Right lung (tissue), 5 donors: ENCODE data around the gene COL4A2. TPM values are rescaled to one million over a fixed set of nuclear protein-coding genes. Genes with fewer than 3 reads are reported as not detected.

ENCODE experiments used
- DNase-seq, 2 donors: peaks; one replicate each; pipeline ENCODE4 v3.0.0-alpha.2; 2013
- polyA plus RNA-seq, 5 donors: library from polyadenylated mRNA; unstranded; fragments of 120-200 nt; gene quantifications; one replicate each; pipeline versions ENCODE4 v1.2.1 to v1.2.3, GENCODE V29; 2013; ENCODE audit warnings: inconsistent platforms in 1 of 5, low replicate concordance in 1 of 5; ENCODE audit not compliant: insufficient read length in 5 of 5, insufficient read depth in 1 of 5

The COL4A2 gene
- polyA plus RNA-seq, 5 donors = 251 to 483 (median 304) TPM

DNA sequence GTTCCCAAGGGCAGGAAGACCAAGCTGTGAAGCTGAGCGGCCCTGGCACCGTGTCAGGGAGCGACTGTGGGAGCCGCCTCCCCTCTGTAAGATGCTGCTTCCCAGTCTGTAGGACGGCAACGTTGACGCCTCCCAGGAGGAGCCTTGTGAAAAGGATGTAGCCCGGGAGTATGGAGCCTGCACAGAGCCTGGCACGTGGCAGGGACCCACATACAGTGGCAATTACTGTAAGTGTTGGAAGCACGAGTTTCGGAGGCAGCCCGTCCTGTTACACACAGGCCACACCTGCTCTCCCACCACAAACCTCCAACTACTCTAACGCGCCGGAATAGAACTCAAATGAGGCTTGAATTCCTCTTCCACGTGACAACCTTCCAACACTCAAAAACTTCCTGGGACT is 247.9 kb downstream of the COL4A2 start:
- DNase-seq = no peak

DNA sequence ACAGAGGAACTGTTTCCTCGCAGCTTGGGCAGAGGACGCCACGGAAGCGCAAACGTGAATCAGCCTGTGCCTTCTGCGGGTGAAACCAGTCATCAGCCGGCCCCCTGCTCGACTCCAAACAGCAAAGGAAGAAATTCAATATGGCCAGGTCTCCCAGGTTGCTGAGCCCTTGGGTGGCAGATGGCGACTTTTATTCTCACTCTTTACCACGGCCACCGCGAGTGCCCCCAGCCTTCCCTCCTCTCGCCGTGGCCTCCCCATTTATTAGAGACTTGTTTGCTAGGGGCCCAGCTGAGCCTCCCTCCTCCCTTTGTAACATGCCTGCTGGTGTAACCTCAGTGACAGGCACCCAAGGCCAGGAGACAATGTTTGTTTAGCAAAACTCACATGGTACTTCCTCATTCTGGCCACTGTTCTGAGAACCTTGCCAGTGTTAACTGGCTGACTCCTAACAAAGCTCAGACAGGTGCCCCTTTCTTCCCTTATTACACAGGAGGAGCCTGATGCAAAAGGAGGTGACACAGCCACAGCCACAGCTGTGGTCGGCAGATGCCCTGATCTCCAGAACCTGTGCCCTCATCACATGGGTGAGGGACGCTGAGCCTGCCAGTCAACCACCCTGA is 248.6 kb downstream of the COL4A2 start:
- DNase-seq = no peak

DNA sequence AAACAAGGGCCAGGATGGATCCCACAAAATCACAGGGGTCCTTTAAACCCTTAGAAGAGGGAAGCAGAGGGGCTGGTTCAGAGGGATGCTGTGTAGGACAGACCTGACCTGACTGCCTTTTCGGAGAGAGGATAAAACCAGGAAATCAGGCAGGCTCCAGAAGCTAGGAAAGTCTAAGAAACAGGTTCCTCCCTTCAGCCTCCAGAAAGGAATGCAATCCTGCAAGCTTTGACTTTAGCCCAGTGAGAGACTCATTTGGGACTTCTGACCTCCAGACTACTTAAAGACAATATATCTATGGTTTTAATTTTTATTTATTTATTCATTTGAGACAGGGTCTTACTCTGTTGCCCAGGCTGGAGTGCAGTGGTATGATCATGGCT is 249.1 kb downstream of the COL4A2 start:
- no peak for DNase-seq

DNA sequence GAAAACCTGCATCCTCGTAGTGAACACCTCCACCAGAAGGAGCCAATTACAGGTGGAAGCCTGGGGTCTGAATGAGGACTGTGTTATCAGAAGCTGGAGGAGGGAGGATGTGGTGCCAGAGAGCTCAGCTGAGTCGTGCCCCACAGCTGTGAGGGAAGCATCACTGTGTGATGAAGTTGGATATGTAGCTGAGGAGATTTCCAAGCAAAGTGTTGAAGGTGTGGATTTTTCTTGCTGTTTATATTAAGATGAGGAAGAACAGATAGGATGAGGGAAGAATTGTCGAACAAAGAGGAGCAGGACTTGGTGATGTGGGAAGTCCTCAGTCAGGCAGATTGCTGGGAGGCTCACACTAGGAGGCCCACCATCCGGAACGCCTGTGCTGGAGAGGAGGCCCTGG is 250.0 kb downstream of the COL4A2 start:
- DNase-seq = no peak

DNA sequence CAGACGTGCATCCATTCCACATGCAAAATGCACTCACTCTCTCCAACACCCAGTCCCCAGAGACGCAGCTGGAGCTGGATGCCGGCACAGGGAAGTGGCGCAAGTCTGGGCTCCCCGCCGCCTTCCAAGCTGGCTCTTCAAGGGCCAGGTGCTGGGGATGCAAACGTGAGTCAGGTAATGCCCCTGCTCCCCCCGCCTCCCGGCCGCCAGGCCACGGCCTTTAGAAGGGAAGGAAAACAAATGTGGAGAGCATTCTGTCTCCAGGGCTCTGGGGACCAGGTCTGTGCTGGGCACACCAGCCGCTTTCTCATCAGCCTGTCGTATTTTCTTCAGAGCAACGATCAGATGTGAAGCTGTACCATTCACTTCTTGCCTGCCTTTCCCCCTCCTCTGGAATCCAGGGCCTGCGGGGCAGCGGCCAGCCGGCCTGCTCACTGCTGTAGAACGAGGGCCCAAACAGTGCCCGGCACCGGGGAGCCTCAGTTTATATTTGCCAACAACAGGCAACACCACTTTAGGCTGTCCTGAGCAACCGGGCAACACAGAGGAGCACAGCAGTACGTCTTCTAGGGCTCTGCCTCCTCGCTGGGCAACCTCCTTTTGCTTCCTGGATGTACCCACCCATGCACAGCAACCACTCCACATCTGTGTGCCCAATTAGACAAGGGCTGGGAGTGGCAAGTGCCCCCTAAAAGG is 250.7 kb downstream of the COL4A2 start:
- no peak for DNase-seq

DNA sequence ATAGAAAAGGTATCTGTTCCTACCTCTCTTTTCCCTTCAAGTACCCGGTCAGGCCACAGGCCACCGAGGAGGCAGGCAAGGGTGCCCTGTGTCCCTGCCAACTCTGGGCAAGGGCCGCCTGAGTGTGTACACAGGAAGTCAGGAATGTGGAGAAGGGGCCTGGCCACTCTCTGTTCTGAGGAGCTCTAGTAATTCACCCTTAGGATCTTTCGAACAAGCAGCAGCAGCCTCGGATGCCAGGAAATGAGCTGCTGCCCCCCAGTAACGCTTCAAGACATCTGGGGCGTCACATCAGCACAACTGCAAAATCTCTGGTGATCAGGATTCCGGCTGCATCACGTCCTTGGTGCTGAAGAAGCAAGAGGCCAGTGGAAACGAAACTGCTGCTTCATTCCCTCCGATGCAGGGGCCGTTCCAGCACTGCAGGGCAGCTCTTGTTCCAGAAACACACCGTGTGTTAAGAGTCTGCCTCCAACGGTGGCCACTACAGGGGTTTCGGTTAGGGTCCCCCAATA is 252.4 kb downstream of the COL4A2 start:
- DNase-seq = peak in 1 of 2 donors; percentile 54

DNA sequence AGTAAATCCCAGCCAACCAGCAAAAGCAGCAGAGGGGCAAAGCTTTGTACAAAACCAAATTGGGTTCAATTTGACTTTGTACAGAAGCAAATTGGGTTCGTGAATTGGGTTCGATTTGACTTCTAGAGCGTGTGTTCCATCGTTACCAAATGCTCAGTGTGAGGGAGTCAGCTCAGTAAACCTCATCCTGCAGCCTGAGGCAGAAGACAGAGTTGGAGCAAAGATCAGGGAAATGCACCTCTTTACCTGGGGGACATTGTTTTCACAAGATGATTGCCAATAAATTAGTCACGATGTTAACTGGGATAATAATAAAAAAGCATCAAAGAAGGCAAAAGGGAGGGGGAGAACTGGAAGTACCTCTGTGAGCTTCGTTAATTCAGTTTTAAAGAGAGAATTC is 252.9 kb downstream of the COL4A2 start:
- no peak for DNase-seq

DNA sequence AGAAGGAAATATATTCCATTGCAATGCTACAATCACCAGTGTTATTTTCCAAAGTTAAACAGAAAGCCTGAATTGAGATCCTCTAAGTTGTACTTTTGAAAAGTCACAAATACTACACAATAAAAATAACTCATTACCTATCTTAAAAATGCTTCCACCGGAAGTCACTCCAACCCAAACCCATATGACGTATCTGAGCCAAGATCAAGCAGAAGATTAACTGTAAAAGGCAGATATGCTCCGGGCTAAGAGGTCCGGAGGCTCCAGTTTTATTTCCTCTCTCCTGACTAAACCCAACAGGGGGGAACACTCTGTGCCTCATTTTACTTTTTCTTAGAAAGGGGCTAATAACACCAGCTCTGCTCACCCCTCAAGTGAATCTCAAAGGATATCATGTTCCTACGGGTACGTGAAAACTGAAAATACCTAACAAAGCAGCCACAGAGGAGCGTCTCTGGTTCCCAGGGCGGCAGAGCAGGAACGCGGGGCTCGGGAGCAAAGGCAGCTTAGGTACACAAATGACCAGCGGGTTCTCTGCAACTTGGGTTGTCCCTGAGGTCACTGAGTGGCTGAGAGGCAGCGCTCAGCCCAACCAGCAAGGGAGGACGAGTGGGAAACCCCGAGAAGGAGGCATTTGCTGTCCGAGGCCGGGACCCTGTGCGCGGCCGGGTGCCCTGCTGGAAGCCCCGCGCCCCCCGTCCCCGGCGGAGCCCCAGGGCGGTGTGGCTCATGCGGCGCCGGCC is 253.7 kb downstream of the COL4A2 start:
- DNase-seq = no peak

DNA sequence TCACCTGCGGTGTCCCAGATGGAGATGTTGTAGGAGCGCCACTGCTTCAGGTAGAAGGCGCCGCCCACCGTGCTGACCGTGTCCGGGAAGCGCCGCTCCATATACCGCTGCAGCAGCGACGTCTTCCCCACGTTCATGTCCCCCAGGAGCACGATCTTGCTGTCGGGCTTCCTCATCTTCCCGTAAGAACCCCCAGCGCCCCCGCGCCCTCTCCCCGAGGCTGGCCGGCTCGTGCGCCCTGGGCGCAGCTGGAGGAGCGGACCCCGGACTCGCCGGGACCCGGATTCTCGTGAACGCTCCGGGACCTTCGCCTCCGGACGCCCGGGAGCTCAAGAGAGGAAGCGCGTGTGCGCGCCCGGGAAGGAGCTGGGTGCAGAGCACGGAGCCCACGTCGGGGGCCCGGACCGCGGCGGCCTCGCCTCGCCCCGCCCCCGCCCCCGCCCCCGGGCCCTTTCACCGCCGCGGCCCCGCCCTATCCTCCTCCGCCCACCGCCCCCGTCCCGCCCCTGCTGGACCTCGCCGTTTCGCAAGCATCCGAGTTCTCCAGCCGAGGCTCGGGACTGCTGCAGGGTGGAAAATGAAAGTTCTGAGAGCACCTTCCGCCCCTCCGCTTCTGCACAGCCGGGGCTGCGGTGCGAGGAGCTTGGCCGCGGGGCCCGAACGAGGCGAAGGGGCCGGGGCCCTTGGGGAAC is 254.4 kb downstream of the COL4A2 start, which contains the start of gene RAB20:
RAB20 (minus strand) TSS at position 379 of the 692 bp plus-strand sequence; CDS start at position 176, 203 bp downstream.
- peak; percentile 85 to 86 for DNase-seq

DNA sequence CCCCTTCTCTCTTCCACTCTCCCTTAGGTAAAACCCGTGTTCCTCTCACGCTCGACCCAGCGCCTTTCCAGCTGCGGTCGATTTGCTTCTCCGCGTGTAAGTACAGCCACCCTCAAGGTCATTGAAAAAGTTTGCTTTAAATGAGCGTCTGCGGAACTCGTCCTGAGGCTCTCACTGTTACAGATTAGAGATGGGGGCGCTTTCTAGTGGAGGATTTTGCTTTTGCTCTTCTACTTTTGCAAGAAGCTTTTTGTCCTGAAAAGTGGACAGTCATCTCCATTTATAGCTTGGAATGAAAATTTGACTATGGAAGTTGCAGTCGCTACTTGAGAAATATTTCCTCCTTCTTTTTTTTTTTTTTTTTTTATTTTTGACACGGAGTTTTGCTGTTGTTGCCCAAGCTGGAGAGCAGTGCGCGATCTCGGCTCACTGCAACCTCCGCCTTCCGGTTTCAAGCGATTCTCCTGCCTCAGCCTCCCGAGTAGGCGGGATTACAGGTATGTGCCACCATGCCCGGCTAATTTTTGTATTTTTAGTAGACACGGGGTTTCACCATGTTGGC is 255.0 kb downstream of the COL4A2 start:
- no peak for DNase-seq

Other genes starting within 250 kb of the COL4A2 start
- gene COL4A1, start 127 bp upstream of the COL4A2 start, polyA plus RNA-seq = 100 to 1,000 TPM; 448 to 601 (median 476) TPM